Measurements from ENCODE around the gene MYCBPAP. TPM values are rescaled to one million over a fixed set of nuclear protein-coding genes. Genes with fewer than 3 reads are reported as not detected.

The MYCBPAP gene
- total RNA-seq, 4 donors from 2014 or later = 0.64 to 3.7 (median 2.7) TPM; not detected in 1

- no peaks in the 10 kb centered on the region for H3K36me3 ChIP-seq
- no peak for TF ChIP-seq EP300 (IDR thresholded peaks at IDR 0.05; ENCODE audit: low read depth)
- TF ChIP-seq, protein P1, sequence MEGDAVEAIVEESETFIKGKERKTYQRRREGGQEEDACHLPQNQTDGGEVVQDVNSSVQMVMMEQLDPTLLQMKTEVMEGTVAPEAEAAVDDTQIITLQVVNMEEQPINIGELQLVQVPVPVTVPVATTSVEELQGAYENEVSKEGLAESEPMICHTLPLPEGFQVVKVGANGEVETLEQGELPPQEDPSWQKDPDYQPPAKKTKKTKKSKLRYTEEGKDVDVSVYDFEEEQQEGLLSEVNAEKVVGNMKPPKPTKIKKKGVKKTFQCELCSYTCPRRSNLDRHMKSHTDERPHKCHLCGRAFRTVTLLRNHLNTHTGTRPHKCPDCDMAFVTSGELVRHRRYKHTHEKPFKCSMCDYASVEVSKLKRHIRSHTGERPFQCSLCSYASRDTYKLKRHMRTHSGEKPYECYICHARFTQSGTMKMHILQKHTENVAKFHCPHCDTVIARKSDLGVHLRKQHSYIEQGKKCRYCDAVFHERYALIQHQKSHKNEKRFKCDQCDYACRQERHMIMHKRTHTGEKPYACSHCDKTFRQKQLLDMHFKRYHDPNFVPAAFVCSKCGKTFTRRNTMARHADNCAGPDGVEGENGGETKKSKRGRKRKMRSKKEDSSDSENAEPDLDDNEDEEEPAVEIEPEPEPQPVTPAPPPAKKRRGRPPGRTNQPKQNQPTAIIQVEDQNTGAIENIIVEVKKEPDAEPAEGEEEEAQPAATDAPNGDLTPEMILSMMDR (IDR thresholded peaks at IDR 0.05) = no peak
- DNase-seq = no peak
- H3K4me3 ChIP-seq = no peak overlapping the region
- 67 to 70% methylated on average over 4 to 7 of the region's 7 CpGs for WGBS, 2 donors (ENCODE audit: low coverage in 1 of 2)
- H3K9me3 ChIP-seq = no peaks in the 10 kb centered on the region
- no peaks in the 10 kb centered on the region for H3K27me3 ChIP-seq
- H3K4me1 ChIP-seq = peaks cover 0 to 31% (median 13%) of the 10 kb centered on the region in 4 donors
- in situ Hi-C loops (cut with MboI; ENCODE audit: low pct_ligation_motif_present in 1 of 4, low pct_unique_long_range_greater_than_20kb in 1 of 4, low sequenced_read_pairs in 3 of 4) (no loop called here), intact Hi-C loops (cut with DNase I; ENCODE audit: low total_unique reads) (no loop called here)
- H3K27ac ChIP-seq = peak overlapping the region in 3 of 4 donors; percentile 3 to 55 (median 30)
Observed at GRCh38 chr17:50505591-50506130, 2.6 kb upstream of the MYCBPAP start.

DNA sequence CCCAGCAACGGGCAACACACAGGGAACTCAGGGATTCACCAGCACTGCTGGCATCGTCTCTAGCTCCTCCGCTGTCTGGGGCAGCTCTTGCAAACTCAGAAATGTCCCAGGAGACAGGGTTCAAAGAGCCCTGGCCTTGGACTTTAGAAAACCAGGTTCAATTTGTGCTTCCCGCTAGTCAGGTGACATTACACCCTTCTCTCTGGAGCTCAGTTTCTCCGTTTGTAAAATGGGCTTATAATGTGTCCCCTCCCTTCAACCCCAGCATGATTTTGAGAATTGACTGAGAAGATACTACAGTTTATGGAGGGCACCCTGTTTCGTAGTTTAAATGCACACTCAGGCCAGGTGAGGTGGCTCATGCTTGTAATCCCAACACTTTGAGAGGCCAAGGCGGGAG is 1.9 kb upstream of the MYCBPAP start:
- H3K4me3 ChIP-seq = no peak overlapping the region
- no peaks in the 10 kb centered on the region for H3K36me3 ChIP-seq
- TF ChIP-seq POLR2A (IDR thresholded peaks at IDR 0.05) (no peak), POLR2AphosphoS5 (IDR thresholded peaks at IDR 0.05) (no peak), EP300 (IDR thresholded peaks at IDR 0.05; ENCODE audit: low read depth) (no peak)
- TF ChIP-seq, protein P1 (IDR thresholded peaks at IDR 0.05) = no peak
- no peaks in the 10 kb centered on the region for H3K27me3 ChIP-seq
- in situ Hi-C loops (cut with MboI; ENCODE audit: low pct_ligation_motif_present in 1 of 4, low pct_unique_long_range_greater_than_20kb in 1 of 4, low sequenced_read_pairs in 3 of 4) = no loop called here
- DNase-seq = no peak
- intact Hi-C loops (cut with DNase I; ENCODE audit: low total_unique reads) = no loop called here
- WGBS, 2 donors (ENCODE audit: low coverage in 1 of 2) = 80 to 93% methylated on average over 3 to 7 of the region's 7 CpGs
- peaks cover 0 to 29% (median 13%) of the 10 kb centered on the region in 4 donors for H3K4me1 ChIP-seq
- H3K27ac ChIP-seq = peak overlapping the region in 1 of 4 donors; percentile 55
- no peaks in the 10 kb centered on the region for H3K9me3 ChIP-seq

DNA sequence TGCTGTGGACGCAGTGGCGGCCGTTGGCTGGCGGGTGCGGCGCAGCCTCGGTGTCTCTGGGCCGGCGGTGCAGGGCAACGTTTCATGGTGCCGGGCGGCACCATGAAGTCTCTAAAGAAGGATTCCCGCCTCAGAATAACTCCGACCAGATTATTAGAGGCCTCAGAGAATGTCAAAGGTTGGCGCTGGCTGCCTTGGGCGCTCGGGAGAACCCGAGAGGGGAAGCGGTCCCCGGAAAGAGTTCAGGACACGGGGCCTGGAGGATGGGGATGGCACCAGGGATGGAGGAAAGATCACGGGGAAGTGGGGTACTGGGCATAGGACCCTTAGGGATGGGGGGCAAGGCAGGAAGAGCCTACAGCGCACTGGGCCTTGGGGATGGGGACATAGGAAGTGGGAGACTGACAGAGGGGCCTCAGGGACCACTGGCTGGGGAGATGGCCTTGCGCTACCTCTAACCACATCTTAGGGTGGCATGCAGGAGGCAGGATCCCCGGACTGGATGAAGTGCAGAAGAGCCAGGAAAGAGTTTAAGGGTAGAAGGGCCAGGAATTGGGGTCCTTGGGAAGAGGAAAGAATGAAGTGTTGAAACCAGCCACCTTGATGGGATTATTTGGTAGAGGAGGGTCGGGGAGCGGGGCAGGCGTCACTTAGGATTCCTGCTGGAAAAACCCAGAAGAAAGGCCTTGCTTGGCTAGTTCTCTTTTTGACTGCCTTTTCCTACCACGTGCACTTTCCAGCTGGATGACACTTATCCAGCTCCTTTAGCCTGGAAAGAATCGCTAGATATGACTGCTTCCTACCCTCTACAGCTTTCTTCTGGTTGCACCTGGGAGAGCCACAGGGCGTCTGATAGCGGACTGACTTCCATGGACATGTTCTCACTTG is 578 bp downstream of the MYCBPAP start:
- no peaks in the 10 kb centered on the region for H3K27me3 ChIP-seq
- intact Hi-C loops (cut with DNase I; ENCODE audit: low total_unique reads) = no loop called here
- peaks cover 0 to 27% (median 15%) of the 10 kb centered on the region in 4 donors for H3K4me1 ChIP-seq
- WGBS, 2 donors (ENCODE audit: low coverage in 1 of 2) = 30 to 42% methylated on average over 11 to 32 of the region's 32 CpGs
- peak overlapping the region; percentile 65 to 85 (median 78) for H3K27ac ChIP-seq
- in situ Hi-C loops (cut with MboI; ENCODE audit: low pct_ligation_motif_present in 1 of 4, low pct_unique_long_range_greater_than_20kb in 1 of 4, low sequenced_read_pairs in 3 of 4) = no loop called here
- H3K4me3 ChIP-seq = peak overlapping the region; percentile 45 to 85 (median 56)
- no peaks in the 10 kb centered on the region for H3K36me3 ChIP-seq
- DNase-seq = no peak
- no peaks in the 10 kb centered on the region for H3K9me3 ChIP-seq
- TF ChIP-seq, protein P1 (IDR thresholded peaks at IDR 0.05) = peak in 1 of 5 experiments; percentile 17
- TF ChIP-seq POLR2AphosphoS5 (IDR thresholded peaks at IDR 0.05) = no peak
- no peak for TF ChIP-seq POLR2A (IDR thresholded peaks at IDR 0.05)

DNA sequence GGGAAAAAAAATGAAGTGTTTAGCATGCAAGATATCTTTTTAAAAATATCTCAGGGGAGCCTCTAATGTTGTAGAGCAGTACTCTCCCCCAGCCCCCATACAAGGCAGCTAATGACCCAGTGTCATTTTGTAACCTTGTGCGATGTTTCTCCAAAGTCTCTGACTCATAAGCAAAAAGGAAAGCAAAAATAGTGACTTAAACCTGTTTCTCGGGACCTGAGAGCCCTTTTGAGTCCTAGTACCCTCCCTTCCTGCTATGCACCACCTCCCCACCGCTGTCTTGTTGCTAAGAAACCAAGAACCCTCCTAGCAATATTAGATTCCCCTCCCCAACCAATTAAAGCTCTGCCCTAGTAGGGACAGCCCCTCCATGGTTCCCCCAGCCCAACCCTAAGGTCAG is 2.8 kb downstream of the MYCBPAP start:
- Histone ChIP-seq H3K4me1 (peaks cover 0 to 24% (median 15%) of the 10 kb centered on the region in 4 donors), H3K9me3 (no peaks in the 10 kb centered on the region), H3K36me3 (no peaks in the 10 kb centered on the region), H3K27ac (no peak overlapping the region), H3K27me3 (no peaks in the 10 kb centered on the region), H3K4me3 (no peak overlapping the region)
- WGBS, 2 donors (ENCODE audit: low coverage in 1 of 2) = 50 to 54% methylated on average over 1 to 3 of the region's 3 CpGs
- in situ Hi-C loops (cut with MboI; ENCODE audit: low pct_ligation_motif_present in 1 of 4, low pct_unique_long_range_greater_than_20kb in 1 of 4, low sequenced_read_pairs in 3 of 4) = no loop called here
- TF ChIP-seq, protein P1 (IDR thresholded peaks at IDR 0.05) = no peak
- TF ChIP-seq POLR2AphosphoS5 (IDR thresholded peaks at IDR 0.05) (no peak), EP300 (IDR thresholded peaks at IDR 0.05; ENCODE audit: low read depth) (no peak), POLR2A (IDR thresholded peaks at IDR 0.05) (no peak)
- intact Hi-C loops (cut with DNase I; ENCODE audit: low total_unique reads) = no loop called here
- DNase-seq = no peak

Data from transverse colon (tissue), 4 donors.